WTC11 (cell line): ENCODE data around the gene SLC31A1.

ENCODE experiments used
- ZNF121 ChIP-seq: sonication (generic); formaldehyde crosslinking; IDR thresholded peaks from 2 replicates; pipeline ENCODE4 v1.8.0; 2023; ENCODE audit warnings: missing genetic modification reagents
- TF ChIP-seq, protein P1 (sequence below): fragments of 200-600 bp; IDR thresholded peaks from 2 replicates; pipeline ENCODE4 v1.8.0; 2022; ENCODE audit warnings: antibody characterized with exemption
- TF ChIP-seq, protein P2 (sequence below): sonication (generic); formaldehyde crosslinking; IDR thresholded peaks from 2 replicates; pipeline ENCODE4 v1.8.0; 2022; ENCODE audit warnings: mild to moderate bottlenecking, missing genetic modification reagents

DNA sequence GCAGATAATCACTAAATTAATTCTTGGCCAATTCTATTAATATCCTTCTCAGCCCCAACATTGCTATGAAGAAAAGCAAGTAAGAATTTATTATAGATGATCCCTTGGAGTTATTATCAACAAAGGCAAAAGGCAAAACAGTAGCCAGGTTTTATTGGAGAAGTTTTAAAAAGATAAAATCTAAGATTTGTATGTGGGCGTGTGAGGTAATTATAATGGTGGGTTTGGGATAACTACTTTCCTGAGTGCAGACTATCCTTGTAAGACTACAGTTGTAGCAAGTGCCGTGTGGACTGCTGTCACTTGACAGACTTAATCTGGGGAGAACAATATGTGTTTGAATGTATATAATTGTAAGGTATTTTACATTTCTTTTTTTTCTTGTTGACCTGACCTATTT lies 23.2 kb downstream of the SLC31A1 start:
- TF ChIP-seq, protein P1, sequence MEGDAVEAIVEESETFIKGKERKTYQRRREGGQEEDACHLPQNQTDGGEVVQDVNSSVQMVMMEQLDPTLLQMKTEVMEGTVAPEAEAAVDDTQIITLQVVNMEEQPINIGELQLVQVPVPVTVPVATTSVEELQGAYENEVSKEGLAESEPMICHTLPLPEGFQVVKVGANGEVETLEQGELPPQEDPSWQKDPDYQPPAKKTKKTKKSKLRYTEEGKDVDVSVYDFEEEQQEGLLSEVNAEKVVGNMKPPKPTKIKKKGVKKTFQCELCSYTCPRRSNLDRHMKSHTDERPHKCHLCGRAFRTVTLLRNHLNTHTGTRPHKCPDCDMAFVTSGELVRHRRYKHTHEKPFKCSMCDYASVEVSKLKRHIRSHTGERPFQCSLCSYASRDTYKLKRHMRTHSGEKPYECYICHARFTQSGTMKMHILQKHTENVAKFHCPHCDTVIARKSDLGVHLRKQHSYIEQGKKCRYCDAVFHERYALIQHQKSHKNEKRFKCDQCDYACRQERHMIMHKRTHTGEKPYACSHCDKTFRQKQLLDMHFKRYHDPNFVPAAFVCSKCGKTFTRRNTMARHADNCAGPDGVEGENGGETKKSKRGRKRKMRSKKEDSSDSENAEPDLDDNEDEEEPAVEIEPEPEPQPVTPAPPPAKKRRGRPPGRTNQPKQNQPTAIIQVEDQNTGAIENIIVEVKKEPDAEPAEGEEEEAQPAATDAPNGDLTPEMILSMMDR: no peak
- TF ChIP-seq, protein P2, sequence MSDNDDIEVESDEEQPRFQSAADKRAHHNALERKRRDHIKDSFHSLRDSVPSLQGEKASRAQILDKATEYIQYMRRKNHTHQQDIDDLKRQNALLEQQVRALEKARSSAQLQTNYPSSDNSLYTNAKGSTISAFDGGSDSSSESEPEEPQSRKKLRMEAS: no peak
- no peak for TF ChIP-seq ZNF121 (CRISPR knock-in tag)
